Measurements from ENCODE around the gene ZNF358.

ZNF358 gene

GRCh38 chr19:7489609-7490044 is 26.3 kb upstream of the ZNF358 start:
- DNase-seq: no peak

DNA sequence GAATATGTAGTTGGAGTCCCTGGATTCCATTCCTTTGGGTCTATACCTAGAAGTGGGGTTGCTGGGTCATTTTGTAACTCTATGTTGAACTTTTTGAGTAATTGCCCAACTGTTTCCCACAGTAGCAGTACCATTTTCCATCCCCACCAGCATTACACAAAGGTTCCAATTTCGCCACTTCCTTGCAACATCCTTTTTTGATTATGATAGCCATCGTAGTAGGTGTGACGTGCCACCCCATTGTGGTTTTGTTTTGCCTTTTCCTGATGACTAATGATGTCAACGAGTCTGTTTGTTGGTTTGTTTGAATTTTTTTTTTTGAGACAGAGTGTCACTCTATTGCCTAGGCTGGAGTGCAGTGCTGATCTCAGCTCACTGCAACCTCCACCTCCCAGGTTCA is 23.8 kb upstream of the ZNF358 start:
- no peak for DNase-seq

DNA sequence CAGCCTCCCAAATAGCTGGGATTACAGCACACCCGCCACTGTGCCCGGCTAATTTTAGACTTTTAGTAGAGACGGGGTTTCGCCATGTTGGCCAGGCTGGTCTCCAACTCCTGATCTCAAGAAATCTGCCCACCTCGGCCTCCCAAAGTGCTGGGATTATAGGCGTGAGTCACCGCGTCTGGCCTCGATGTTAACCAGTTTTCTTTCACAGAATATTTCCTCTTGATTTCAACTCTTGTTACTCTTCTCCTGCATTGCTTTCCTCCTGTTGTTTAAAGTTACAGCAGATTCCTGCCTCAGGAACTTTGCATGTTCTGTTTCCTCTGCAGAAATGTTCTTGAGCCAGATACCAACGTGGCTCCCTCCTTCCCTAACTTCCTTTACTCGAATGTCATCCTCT is 23.3 kb upstream of the ZNF358 start:
- no peak for DNase-seq

- DNase-seq: no peak
Observed at GRCh38 chr19:7494416-7495098, 21.3 kb upstream of the ZNF358 start.

DNA sequence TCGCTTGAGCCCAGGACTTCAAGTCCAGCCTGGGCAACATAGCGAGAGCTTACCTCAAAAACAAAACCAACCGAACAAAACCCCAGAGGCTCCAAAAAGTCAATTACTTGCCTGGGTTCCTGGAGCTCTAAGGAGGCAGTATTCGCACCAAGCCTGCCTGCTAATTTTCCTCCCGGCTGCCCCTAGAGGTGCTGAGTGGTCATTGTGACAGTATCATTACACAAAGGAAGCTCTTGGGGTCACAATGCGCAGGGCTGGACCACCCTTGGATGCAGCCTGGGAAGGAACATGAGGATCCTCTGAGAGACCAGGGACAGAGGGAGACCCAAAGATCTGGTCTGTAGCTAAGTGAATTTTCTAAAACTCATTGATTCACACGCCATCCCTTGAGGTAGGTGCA is 18.6 kb upstream of the ZNF358 start:
- no peak for DNase-seq

- peak; percentile 84 for DNase-seq
Observed at GRCh38 chr19:7500811-7501450, 15.0 kb upstream of the ZNF358 start.

DNA sequence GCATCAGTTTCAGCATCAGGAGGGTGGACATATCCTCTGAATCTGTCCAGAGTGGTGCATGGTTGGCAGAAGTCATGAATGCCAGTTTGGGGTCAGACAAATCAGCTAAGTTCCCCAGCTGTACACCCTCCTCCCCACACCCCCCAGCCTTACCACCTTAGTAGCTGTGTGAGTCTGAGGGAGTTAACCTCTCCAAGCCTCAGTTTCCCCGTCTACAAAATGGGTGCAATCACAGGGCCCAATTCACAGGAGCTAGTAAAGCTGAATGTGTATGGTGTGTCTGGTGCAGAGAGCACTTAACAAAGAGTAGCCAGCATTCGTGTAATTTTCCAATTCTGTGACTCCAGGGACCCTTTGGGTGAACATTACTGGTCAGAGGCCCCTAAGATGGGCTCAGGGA is 13.4 kb upstream of the ZNF358 start:
- DNase-seq: no peak

- DNase-seq: no peak
Observed at GRCh38 chr19:7504684-7505083, 11.2 kb upstream of the ZNF358 start.

DNA sequence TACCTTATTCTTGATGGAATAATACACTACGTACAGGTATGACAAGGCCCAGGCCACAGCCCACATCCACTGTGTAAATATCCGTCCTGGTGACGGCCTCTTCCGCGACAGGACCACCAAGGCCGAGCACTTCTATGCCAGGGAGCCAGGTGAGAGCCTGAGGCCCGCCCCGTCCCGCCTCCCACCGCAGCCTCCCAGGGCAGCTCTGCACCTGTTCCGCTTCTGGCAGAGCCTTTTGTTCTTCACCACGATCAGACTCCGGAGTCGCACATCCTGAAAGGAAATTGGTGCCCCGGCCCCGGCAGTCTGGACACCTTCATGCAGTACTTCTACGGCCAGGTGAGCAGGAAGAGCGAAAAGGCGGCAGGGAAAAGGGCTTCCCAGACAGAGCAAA is 10.6 kb upstream of the ZNF358 start:
- DNase-seq: peak; percentile 79

DNA sequence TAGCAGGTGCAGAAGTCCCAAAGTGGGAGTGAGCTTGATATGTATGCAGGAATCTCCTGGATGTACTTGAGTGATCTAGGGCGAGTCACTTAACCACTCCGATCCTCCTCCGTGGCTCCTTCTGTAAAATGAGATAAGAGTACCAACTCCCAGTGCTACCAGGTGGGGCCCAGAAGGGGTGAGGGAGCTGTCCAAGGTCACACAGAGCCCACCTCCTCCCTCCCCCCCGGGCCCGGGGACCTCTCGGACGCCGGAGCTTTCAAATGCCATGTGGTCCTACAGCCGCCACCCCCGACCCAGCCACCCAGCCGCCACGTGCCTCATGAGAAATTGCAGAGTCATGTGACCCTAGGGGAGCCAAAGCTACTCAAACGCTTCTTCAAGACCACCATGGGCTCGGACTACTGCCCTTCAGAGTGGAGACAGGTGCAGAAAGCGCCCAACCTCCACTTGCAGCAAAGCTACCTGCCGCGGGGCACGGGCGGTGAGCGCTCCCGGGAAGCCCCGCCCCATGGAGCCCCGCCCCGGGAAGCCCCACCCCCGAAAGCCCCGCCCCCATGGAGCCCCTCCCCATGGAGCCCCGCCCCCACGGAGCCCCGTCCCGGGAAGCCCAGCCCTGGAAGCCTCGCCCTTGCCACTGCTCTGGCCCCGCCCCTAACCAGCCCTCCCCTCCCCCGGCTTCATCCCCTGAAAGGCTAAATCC is 10.1 kb upstream of the ZNF358 start:
- DNase-seq: peak; percentile 54

DNA sequence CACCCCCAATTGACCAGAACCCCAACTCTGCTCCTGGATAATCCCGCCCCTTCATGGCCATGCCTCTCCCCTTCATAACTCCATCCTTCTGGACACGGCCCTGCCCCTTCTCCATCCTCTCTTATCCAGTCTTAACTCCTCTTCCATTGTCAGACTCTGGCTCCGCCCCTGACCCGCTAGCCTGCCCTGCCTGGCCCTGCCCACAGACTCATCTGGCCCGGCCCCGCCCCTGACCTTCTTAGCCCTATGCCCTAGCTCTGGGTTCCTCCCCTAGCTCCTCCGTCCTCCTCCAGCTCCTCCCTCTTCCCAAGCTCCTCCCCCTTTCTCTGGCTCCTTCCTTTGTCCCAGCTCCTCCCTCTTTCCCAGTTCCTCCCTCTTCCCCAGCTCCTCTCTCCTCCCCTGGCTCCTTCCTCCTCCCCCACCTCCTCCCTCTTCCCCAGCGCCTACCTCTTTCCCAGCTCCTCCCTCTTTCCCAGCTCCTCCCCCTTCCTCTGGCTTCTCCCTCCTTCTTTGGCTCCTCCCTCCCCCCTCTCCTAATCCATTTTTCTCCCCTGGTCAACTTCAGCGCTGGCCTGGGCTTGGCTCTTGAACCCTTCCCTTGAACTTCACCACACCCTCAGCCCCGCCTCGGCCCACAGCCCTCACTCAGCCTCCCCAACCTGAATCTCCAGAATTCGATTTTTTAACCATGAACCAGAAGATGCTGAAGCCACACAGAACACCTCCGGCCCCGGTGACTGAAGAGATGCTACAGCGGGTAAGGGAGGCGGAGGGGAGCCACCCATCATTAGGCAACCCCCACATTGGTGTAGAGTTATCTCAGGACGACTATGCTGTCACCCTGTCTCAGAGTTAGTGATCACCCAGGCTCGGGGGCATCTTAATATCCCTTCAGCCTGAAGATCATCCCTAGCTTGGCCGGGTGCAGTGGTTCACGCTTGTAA is 9.2 kb upstream of the ZNF358 start:
- DNase-seq: peak; percentile 15

DNA sequence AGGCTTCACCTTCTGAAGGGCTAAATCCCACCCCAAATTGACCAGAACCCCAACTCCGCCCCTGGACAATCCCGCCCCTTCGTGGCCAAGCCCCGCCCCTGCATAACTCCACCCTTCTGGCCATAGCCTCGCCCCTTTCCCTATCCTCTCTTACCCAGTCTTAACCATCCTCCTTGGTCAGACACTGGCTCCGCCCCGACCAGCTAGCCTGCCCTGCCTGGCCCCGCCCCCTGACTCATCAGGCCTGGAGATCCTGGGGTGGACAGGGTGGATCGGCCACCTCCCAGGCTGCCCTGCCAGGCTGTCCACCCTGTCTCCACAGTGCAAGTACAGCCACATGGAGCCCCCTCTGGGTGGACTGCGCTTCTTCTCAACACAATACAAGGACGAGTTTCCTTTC is 8.0 kb upstream of the ZNF358 start:
- no peak for DNase-seq

DNA sequence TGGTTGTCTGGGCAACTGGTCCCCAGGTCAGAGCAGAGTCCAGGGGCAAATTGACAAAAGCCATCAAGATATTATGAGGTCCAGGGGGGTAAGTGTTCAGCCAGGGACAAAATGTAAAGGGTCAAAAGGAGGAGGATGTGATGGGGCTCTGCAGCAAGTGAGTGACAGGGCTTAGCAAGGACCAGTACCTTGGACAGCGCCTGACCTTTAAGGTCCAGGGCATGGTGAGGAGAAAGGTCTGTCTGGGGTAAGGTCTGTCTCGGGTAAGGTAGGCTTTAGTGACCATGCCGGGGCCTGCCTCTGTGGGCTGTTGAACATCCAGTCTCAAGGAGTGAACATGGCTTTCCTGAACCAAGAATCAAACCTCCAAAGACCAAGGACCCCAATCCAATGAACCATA is 6.3 kb upstream of the ZNF358 start:
- DNase-seq: no peak

DNA sequence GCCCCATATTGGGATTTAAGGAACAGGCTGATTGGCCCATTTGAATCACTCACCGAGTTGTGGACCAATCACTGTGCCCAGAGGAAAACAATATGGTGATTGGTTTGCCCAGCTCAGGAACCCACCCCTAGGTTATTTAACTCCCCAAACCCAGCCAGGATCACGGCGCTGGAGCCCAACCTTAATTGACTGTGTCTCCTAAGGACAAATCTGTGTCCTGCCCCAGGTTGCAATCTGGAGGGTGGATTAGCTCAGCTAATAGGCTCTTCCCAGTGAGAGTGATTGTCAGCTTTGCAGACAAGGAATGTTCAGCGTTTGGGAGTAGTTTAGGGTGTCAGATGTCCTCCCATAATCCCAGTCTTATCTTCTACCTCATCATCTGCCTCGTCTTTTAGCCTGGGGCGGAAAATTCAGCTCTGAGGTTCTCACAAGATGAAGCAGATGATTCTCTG is 3.5 kb upstream of the ZNF358 start:
- DNase-seq: no peak

GRCh38 chr19:7513809-7514642 is 1.9 kb upstream of the ZNF358 start:
- no peak for DNase-seq

- peak; percentile 29 for DNase-seq
Observed at GRCh38 chr19:7515110-7515644, 726 bp upstream of the ZNF358 start.

DNA sequence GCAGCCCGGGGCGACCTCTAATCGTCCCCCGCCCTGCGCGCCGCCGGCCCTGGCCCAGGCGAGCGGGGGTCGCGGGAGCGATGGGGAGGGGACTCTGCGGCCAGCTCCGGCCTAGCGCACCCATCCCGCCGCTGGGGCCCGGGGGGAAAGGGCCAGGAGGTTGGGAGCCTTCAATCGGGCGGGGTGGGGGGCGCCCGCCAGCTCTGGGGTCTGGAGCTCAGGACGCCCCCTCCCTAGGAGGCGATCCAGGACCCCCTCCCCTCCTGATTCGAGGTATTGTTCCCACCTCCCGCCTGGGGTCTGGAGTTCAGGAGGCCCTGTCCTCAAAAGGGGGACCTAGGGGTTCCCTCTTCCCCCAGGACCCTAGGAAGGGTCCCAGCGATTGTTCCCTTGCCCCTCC is 430 bp downstream of the ZNF358 start:
- no peak for DNase-seq

- no peak for DNase-seq
Observed at GRCh38 chr19:7516878-7517277, 975 bp downstream of the ZNF358 start.

DNA sequence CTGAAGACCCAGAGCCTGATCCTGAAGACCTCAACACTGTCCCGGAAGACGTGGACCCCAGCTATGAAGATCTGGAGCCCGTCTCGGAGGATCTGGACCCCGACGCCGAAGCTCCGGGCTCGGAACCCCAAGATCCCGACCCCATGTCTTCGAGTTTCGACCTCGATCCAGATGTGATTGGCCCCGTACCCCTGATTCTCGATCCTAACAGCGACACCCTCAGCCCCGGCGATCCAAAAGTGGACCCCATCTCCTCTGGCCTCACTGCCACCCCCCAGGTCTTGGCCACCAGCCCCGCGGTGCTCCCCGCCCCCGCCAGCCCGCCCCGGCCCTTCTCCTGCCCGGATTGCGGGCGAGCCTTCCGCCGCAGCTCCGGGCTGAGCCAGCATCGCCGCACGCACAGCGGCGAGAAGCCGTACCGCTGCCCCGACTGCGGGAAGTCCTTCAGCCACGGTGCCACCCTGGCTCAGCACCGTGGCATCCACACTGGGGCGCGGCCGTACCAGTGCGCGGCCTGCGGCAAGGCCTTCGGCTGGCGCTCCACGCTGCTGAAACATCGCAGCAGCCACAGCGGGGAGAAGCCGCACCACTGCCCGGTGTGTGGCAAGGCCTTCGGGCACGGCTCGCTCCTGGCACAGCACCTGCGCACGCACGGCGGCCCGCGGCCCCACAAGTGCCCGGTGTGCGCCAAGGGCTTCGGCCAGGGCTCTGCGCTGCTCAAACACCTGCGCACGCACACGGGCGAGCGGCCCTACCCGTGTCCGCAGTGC is 3.6 kb downstream of the ZNF358 start:
- DNase-seq: no peak

DNA sequence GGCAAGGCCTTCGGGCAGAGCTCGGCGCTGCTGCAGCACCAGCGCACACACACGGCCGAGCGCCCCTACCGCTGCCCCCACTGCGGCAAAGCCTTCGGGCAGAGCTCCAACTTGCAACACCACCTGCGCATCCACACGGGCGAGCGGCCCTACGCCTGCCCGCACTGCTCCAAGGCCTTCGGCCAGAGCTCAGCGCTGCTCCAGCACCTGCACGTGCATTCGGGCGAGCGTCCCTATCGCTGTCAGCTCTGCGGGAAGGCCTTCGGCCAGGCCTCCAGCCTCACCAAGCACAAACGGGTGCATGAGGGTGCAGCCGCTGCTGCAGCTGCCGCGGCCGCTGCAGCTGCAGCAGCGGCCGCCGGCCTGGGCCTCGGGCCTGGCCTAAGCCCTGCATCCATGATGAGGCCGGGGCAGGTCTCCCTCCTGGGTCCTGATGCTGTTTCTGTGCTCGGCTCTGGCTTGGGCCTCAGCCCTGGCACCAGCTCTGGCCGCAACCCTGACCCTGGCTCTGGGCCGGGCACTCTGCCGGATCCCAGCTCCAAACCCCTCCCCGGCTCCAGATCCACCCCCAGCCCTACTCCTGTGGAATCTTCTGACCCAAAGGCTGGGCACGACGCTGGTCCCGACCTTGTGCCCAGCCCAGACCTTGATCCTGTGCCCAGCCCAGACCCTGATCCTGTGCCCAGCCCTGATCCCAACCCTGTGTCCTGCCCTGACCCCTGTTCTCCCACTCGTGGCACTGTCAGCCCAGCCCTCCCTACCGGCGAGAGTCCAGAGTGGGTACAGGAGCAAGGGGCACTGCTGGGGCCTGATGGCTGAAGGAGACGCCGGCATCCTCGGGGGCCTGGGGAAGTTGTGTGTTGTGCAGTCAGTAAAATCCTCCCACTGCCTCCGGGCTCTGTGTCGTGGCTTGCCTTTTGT is 4.5 kb downstream of the ZNF358 start:
- DNase-seq: no peak

Measured in DMS79 treated with DMSO at 0.1 percent for 48 hours (cell line).